Measurements from ENCODE around the gene DPP4.
A peak's percentile ranks its signal among the peaks of the same experiment; 100 is the strongest.

Gene DPP4

DNA sequence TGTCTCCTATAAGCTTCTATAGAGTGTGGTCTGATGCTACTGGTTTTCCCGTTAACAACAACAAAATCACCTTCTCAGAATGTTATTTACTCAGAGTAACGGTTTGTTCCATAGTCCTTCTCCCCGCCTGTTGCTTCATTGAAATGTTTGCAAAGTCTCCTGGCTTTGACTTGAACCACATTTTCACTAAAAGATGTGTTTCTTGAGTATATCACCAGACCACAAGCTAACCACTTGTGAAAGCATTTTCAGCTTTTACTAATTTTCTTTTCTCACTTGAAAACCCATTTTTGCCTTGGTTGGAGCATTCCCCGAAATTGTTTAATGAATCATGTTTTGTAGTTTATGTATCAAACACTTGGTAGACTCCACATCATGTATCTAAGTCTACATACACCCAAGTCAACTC is 121.2 kb downstream of the DPP4 start:
- no peak for DNase-seq

DNA sequence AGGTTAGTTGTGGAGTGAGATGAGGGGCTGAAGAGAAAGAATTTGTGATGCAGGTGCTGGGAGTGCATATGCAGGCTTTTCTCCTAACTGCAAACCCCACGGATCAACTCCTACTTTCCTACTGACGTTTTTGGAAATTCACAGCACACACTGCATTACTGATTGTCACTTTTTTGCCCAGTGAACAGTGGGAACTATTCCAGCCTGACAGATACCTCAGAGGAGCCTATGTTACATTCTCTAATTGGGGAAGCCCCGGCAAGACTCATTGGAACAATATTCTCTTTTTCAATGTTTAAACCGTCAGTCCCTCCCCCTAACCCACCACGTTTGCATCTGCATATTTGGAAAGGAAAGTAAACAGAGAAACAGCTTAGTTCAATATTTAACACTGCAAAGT is 126.2 kb downstream of the DPP4 start:
- DNase-seq: no peak

DNA sequence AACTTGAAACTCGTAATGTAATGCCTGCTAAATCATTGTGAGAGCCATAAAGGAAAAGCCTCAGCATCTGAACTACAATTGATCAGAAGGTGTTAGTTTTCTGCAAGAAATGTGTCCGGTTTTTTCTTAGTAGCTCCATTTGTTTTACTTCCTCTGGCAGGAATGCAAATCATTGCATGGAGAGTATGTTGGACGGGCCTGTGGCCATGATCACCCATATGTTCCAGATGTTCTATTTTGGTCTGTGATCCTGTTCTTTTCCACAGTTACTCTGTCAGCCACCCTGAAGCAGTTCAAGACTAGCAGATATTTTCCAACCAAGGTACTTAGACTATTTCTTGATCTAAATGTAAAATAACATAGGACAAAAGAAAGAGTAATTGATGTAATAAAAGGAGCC is 126.6 kb downstream of the DPP4 start:
- DNase-seq: no peak

DNA sequence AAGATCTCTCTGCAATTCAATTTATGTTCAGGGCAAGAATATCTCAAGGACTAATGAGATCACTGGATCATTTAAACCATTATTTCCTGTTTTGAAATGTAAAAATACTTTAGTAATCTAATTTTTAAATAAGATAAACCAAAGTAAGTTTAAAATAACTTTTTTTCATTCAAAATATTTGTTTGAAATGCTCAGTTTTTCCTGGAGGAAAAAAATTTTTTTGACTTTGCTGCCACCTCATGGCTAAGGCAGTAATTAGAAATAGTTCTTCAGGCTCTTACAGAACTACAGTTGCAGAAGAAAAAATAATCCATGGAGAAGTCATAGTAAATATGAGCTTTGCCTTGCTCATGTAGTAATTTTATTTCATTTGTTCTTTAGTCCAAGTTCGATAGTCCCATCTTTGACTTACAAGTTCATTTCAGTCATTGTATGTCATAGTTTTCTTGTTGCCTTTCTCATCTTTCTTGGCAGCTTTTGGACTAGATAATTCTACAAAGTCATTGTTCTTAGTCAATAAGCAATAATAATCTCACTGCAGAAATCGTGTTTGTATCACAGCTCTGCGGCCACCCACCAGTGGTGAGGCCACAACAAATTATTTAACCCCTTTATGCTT is 127.4 kb downstream of the DPP4 start:
- DNase-seq: peak; percentile 44

DNA sequence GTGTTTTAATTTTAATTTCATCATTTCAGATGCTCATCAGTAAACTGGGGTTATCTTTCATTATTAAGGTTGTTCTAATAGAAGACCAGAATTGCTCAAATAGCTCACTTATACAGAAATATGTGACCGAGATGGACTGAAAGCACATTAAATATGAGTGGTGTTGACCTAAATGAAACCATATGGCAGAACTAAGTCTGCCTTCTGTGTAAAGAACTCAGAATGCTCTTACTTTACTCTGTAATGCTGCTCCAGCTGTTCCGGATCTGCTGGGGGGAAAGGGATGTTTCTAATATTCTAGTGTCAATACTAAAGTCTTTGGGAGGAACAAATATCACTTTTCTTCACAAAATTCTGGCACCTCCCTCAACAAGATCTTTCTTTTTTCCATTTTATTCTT is 131.0 kb downstream of the DPP4 start:
- DNase-seq: no peak
